Measurements from ENCODE around the gene FHL5. TPM values are rescaled to one million over a fixed set of nuclear protein-coding genes. Genes with fewer than 3 reads are reported as not detected.

Gene FHL5
- total RNA-seq, 4 donors from 2014 or later: 2.1 to 10.7 (median 3.7) TPM

DNA sequence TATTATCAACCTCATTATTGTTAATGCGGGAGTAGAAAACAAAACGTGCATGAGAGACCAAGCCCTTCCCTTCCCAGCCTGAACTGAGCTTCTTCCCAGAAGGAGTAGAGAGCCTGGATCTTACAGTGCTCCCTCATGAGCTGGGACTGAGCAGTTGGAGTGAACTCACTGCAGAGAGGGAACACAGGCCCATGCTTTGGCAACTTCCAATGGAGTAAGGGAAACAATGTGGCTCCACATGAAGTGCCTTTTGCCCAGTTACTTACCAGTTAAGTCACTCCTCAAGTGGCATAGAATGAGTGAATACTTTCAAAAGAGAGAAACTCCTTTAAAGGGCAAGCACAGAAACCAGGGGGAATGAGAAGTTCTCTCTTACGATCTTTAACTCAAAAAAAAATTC, 12.4 kb downstream of the FHL5 start:
- Histone ChIP-seq H3K9me3 (no peaks in the 10 kb centered on the region), H3K27me3 (peaks cover 0 to 6% of the 10 kb centered on the region in 2 donors), H3K27ac (no peak overlapping the region), H3K36me3 (no peaks in the 10 kb centered on the region), H3K4me1 (no peaks in the 10 kb centered on the region), H3K4me3 (no peak overlapping the region)
- TF ChIP-seq POLR2A (IDR thresholded peaks at IDR 0.05) (no peak), CTCF (IDR thresholded peaks at IDR 0.05) (no peak)
- no peak for DNase-seq

- no peak for DNase-seq
- no peak overlapping the region for H3K4me3 ChIP-seq
- peaks cover 0 to 6% of the 10 kb centered on the region in 2 donors for H3K27me3 ChIP-seq
- H3K36me3 ChIP-seq: no peaks in the 10 kb centered on the region
- no peaks in the 10 kb centered on the region for H3K9me3 ChIP-seq
- no peak for TF ChIP-seq CTCF (IDR thresholded peaks at IDR 0.05)
- no peak for TF ChIP-seq POLR2A (IDR thresholded peaks at IDR 0.05)
- no peak overlapping the region for H3K27ac ChIP-seq
- no peaks in the 10 kb centered on the region for H3K4me1 ChIP-seq
Observed at GRCh38 chr6:96576221-96576620, 13.3 kb downstream of the FHL5 start.

- Histone ChIP-seq H3K4me1 (no peaks in the 10 kb centered on the region), H3K27me3 (no peaks in the 10 kb centered on the region), H3K4me3 (no peak overlapping the region), H3K27ac (no peak overlapping the region), H3K9me3 (no peaks in the 10 kb centered on the region), H3K36me3 (no peaks in the 10 kb centered on the region)
- DNase-seq: no peak
- TF ChIP-seq POLR2A (IDR thresholded peaks at IDR 0.05) (no peak), CTCF (IDR thresholded peaks at IDR 0.05) (no peak)
Observed at GRCh38 chr6:96582021-96582420, 19.1 kb downstream of the FHL5 start.

GRCh38 chr6:96582436-96582835, 19.5 kb downstream of the FHL5 start:
- no peak overlapping the region for H3K4me3 ChIP-seq
- no peak for TF ChIP-seq CTCF (IDR thresholded peaks at IDR 0.05)
- no peak for TF ChIP-seq POLR2A (IDR thresholded peaks at IDR 0.05)
- DNase-seq: no peak

GRCh38 chr6:96604420-96604819, 41.5 kb downstream of the FHL5 start:
- Histone ChIP-seq H3K27me3 (no peaks in the 10 kb centered on the region), H3K4me1 (no peaks in the 10 kb centered on the region), H3K4me3 (no peak overlapping the region), H3K36me3 (no peaks in the 10 kb centered on the region), H3K9me3 (no peaks in the 10 kb centered on the region), H3K27ac (no peak overlapping the region)
- no peak for TF ChIP-seq POLR2A (IDR thresholded peaks at IDR 0.05)
- no peak for TF ChIP-seq CTCF (IDR thresholded peaks at IDR 0.05)
- DNase-seq: no peak

More at GRCh38 chr6:96582436-96582835, 19.5 kb downstream of the FHL5 start:
- H3K36me3 ChIP-seq: no peaks in the 10 kb centered on the region
- H3K27ac ChIP-seq: no peak overlapping the region
- H3K4me1 ChIP-seq: no peaks in the 10 kb centered on the region
- no peaks in the 10 kb centered on the region for H3K27me3 ChIP-seq
- no peaks in the 10 kb centered on the region for H3K9me3 ChIP-seq

DNA sequence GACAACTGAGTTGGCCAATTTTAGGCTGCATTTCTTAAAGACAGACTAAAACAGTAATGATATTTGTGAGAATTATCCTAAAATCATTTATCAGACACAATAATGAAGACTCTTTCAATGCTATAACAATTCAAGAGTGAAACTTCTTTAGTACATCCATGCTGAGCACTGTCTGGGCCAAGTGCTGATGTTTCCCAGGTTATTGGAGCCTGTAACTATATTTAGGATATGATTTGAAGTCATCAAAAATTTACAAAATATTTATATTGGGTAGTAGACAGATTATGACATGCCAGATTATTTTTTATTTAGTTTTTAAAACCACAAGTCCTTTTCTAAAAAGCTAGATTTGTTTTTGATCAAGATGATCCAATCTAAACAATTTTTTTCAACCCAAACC, 45.1 kb downstream of the FHL5 start:
- H3K27me3 ChIP-seq: no peaks in the 10 kb centered on the region
- H3K9me3 ChIP-seq: no peaks in the 10 kb centered on the region
- H3K4me1 ChIP-seq: no peaks in the 10 kb centered on the region
- no peaks in the 10 kb centered on the region for H3K36me3 ChIP-seq
- no peak overlapping the region for H3K4me3 ChIP-seq
- no peak for DNase-seq
- no peak overlapping the region for H3K27ac ChIP-seq
- TF ChIP-seq POLR2A (IDR thresholded peaks at IDR 0.05) (no peak), CTCF (IDR thresholded peaks at IDR 0.05) (no peak)

Data from Peyer's patch (tissue), 4 donors.